ENCODE results near the gene MEGF11.

GRCh38 chr15:66001717-66002426 is 251.7 kb downstream of the MEGF11 start:
- no peak for TF ChIP-seq CTCF (conservative IDR thresholded peaks at IDR 0.05; ENCODE audit: low read length)
- no peak for TF ChIP-seq EZH2phosphoT487 (IDR thresholded peaks at IDR 0.05; ENCODE audit: borderline replicate concordance, low read depth, low read length)
